GDM1 (cell line): ENCODE data around the gene HRH4.

Source experiments
- DNase-seq: peaks from one replicate; lab custom pipeline; 2025; lab: John Stamatoyannopoulos, UW

Gene HRH4

DNA sequence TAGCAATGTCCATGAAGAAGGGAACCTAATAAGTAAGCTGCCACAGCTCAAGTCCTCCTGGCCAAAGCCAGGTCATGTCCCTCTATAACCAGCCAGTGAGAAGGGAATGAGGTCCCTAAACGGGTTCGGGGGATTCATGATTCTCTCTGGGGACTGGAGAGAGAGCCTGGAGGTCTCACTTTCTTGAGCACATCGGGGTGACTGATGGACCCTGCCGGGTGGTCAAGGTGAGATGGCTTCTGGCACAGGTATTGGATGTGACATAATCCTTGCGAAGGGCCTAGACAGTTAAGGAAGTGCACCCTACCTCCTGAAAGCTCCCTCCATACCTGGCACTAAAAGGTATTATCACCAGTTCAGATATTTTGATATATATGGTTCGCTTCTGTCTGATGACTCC lies 45.7 kb downstream of the HRH4 start:
- DNase-seq = no peak

DNA sequence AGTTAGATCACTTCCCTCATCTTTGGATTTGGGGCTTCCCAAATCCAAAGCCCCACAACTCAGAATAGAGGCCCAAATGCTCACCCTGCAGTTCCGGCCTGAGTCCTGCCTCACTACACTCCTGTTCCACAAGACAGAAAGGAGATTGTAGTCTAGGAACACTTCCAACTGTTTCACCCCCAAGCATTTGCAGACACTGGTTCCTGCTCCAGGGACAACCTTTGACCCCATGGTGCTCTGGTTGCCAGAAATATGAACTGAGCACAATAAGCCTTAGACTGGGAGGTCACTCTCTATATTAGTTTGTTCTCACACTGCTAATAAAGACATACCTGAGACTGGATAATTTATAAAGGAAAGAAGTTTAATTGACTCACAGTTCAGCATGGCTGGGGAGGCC lies 49.0 kb downstream of the HRH4 start:
- no peak for DNase-seq

DNA sequence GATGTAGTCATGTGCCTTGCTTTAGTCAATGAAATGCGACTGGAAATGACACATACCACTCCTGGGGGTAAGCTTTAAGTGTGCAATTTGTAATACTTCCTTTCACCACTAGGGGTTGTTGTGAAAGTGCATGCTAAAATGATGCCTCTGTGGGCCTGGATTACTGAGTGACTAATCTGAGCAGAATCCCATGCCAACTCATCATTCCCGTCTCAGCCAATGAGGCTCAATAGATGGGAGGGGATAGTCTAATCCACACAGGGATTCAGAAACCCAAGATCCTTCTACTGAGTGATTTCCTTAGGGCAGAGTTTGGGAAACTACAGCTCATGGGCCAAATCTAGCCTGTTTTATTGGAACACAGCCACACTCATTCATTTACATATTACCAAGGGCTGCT lies 54.0 kb downstream of the HRH4 start:
- DNase-seq = no peak

DNA sequence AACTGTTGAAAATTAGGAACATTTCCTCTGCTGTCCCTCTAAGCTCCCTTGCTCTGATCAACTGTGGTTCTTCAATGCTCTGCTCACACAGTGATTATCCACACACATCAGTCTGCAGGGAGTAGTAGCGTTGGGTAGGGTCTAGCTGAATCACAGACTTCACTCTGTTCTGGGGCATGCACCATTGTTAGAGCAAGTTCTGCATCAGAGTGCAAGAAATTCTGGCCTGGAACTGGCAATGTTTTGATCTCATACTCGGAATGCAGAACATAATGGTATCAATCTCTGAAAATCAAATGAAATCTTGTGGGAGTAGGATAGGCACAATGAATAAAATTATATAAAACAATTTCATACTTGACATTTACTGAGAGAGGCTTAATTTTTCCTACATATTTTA lies 55.3 kb downstream of the HRH4 start:
- no peak for DNase-seq

DNA sequence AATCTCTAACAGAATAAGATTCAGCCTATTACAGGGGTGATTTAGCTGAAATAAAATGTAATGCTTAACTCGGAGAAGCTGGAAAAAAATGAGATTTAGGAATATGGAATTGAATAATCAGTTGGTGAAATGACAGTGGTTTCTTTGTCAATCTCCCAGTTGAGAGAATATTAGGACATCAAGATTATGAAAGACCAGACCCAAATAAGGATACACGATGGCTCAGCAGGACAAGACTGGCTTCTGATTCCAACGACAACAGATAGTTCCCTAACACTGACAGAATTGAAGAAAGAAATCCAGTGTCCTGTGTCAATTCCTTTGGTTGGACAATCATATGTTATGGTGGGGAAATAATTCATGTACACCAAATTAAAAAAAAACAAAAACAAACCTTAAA lies 55.8 kb downstream of the HRH4 start:
- no peak for DNase-seq

DNA sequence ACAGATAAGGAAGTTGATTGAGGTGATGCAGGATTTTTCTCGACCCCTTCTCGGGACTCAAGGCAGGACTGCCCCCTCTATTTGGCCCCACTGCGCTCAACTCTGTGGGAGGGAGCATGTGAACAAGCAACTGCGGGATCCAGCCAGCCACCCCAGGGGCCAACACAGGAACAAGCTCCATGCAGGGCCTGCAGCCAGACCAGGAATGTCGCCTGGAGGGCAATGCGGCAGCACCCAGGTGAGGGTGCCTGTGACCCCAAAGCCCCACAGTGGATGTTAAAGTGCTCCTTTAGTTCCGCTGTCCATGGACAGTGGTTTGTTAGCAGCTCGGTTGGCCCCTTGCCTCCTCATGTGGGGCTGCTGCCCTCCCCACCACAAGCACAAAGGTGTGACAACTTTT lies 57.1 kb downstream of the HRH4 start:
- DNase-seq = no peak

DNA sequence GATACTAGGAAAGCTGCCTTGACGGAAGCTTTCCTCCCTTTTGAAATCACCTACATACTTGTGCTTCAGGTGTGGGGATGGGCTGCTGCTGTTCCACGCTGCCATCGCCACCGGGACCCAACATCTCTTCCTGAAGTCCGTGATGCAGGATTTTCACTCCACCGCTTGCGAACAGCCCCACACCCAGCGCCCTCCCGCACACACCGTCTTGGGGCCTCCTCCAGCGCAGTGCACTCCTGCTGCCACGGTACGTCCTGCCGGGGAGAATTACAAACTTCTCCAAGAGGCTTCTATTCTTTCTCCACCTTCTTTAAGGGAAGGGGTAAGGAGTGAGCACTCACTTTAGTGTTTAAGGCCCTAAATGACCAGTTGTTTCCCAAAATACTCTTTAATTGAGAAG lies 58.2 kb downstream of the HRH4 start:
- no peak for DNase-seq
